Activated CD8-positive, alpha-beta T cell treated with anti-CD3 and anti-CD28 coated beads for 36 hours (primary cell): Measurements from ENCODE around the gene CALCB. TPM values are rescaled to one million over a fixed set of nuclear protein-coding genes. Genes with fewer than 3 reads are reported as not detected.

Experiments used
- ATAC-seq: fragments of 200-7000 bp; cut with Tn5 transposase; one replicate; pipeline ENCODE4 v1.10.0; 2021; ENCODE audit warnings: mild to moderate bottlenecking, moderate library complexity
- CTCF ChIA-PET: fragments of 350-600 bp; sonication (Branson Sonifier 250); formaldehyde crosslinking; loops from one replicate; lab custom pipeline; 2021; ENCODE audit warnings: antibody characterized with exemption; lab: Charles Lee
- POLR2A ChIA-PET: fragments of 350-600 bp; sonication (Branson Sonifier 250); formaldehyde crosslinking; loops from one replicate; lab custom pipeline; 2021; ENCODE audit warnings: antibody characterized with exemption; lab: Charles Lee
- DNase-seq: peaks from one replicate; pipeline ENCODE4 v3.0.0-alpha.2; 2020
- H3K27ac Mint-ChIP-seq: one replicate; pipeline ENCODE4 v1.8.0; 2021; ENCODE audit warnings: mild to moderate bottlenecking, mixed read lengths
- H3K27me3 Mint-ChIP-seq: one replicate; pipeline ENCODE4 v1.8.0; 2021; ENCODE audit warnings: mixed read lengths
- H3K36me3 Mint-ChIP-seq: one replicate; pipeline ENCODE4 v1.8.0; 2021; ENCODE audit warnings: low read depth, mixed read lengths
- H3K4me1 Mint-ChIP-seq: one replicate; pipeline ENCODE4 v1.8.0; 2021; ENCODE audit warnings: low read depth, mixed read lengths
- H3K4me3 Mint-ChIP-seq: one replicate; pipeline ENCODE4 v1.8.0; 2021; ENCODE audit warnings: mild to moderate bottlenecking, moderate library complexity, mixed read lengths
- H3K9me3 Mint-ChIP-seq: one replicate; pipeline ENCODE4 v1.8.0; 2021; ENCODE audit warnings: mixed read lengths
- intact Hi-C: fragments of 100-400 bp; cut with micrococcal nuclease; formaldehyde crosslinking; loops from one replicate; pipeline ENCODE4 v1.10.0; 2022
- total RNA-seq, 2 experiments: library from RNA; stranded (reverse); gene quantifications; one replicate each; pipeline ENCODE4 v1.2.3, GENCODE V29; 2021
- TF ChIP-seq, protein P1 (sequence below): fragments of 200-600 bp; IDR thresholded peaks from one replicate; pipeline ENCODE4 v1.8.0; 2022; ENCODE audit warnings: antibody characterized with exemption, mild to moderate bottlenecking

The CALCB gene
- total RNA-seq, 2 experiments from 2014 or later, result 3.9 to 4.7 TPM

- Mint-ChIP-seq H3K9me3 (no peaks in the 10 kb centered on the region), H3K36me3 (no peaks in the 10 kb centered on the region), H3K27me3 (peaks cover 3% of the 10 kb centered on the region), H3K4me1 (peaks cover 8% of the 10 kb centered on the region), H3K27ac (no peak overlapping the region), H3K4me3 (no peak overlapping the region)
- DNase-seq (no peak), ATAC-seq (no peak)
- TF ChIP-seq, protein P1, sequence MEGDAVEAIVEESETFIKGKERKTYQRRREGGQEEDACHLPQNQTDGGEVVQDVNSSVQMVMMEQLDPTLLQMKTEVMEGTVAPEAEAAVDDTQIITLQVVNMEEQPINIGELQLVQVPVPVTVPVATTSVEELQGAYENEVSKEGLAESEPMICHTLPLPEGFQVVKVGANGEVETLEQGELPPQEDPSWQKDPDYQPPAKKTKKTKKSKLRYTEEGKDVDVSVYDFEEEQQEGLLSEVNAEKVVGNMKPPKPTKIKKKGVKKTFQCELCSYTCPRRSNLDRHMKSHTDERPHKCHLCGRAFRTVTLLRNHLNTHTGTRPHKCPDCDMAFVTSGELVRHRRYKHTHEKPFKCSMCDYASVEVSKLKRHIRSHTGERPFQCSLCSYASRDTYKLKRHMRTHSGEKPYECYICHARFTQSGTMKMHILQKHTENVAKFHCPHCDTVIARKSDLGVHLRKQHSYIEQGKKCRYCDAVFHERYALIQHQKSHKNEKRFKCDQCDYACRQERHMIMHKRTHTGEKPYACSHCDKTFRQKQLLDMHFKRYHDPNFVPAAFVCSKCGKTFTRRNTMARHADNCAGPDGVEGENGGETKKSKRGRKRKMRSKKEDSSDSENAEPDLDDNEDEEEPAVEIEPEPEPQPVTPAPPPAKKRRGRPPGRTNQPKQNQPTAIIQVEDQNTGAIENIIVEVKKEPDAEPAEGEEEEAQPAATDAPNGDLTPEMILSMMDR, result no peak
- intact Hi-C loops, result no loop called here
- POLR2A ChIA-PET, result no interaction called here
- CTCF ChIA-PET, result interaction anchor here (1.0 to 3.9 kb wide), 5 partner anchors 9 to 141 kb away, joined by 3 to 18 read pairs (median 9); no protein-coding TSS in a partner anchor
Measured at GRCh38 chr11:15048616-15049015, 24.8 kb upstream of the CALCB start.

GRCh38 chr11:15053191-15053685, 20.2 kb upstream of the CALCB start:
- no peaks in the 10 kb centered on the region for H3K36me3 Mint-ChIP-seq
- no peaks in the 10 kb centered on the region for H3K9me3 Mint-ChIP-seq
- ATAC-seq (peak; percentile 89), DNase-seq (peak; percentile 51)
- H3K27ac Mint-ChIP-seq, result peak overlapping the region; percentile 62
- H3K27me3 Mint-ChIP-seq, result peaks cover 5% of the 10 kb centered on the region
- H3K4me1 Mint-ChIP-seq, result peaks cover 20% of the 10 kb centered on the region
- POLR2A ChIA-PET, result no interaction called here
- peak overlapping the region; percentile 6 for H3K4me3 Mint-ChIP-seq
- intact Hi-C loops, result no loop called here
- TF ChIP-seq, protein P1, result no peak
- CTCF ChIA-PET, result interaction anchor here (1.0 to 9.7 kb wide), 3 partner anchors 22 to 146 kb away, joined by 3 to 80 read pairs (median 4); partner anchors contain the start of gene CALCB

GRCh38 chr11:15055620-15056356, 17.6 kb upstream of the CALCB start:
- Mint-ChIP-seq H3K36me3 (no peaks in the 10 kb centered on the region), H3K27ac (no peak overlapping the region), H3K9me3 (no peaks in the 10 kb centered on the region), H3K27me3 (peaks cover 12% of the 10 kb centered on the region), H3K4me3 (no peak overlapping the region), H3K4me1 (peaks cover 29% of the 10 kb centered on the region)
- ChIA-PET CTCF (interaction anchor here (0.8 to 9.7 kb wide), 2 partner anchors 19 to 86 kb away, joined by 3 to 80 read pairs; partner anchors contain the start of gene CALCB), POLR2A (no interaction called here)
- intact Hi-C loops, result no loop called here
- ATAC-seq (no peak), DNase-seq (no peak)
- TF ChIP-seq, protein P1, result no peak

- Mint-ChIP-seq H3K4me3 (no peak overlapping the region), H3K27me3 (peaks cover 14% of the 10 kb centered on the region), H3K36me3 (no peaks in the 10 kb centered on the region), H3K27ac (no peak overlapping the region), H3K4me1 (peaks cover 29% of the 10 kb centered on the region), H3K9me3 (no peaks in the 10 kb centered on the region)
- DNase-seq (no peak), ATAC-seq (no peak)
- ChIA-PET POLR2A (no interaction called here), CTCF (interaction anchor here (1.3 to 9.7 kb wide), 2 partner anchors 18 to 149 kb away, joined by 3 to 80 read pairs; partner anchors contain the start of gene CALCB)
- intact Hi-C loops, result no loop called here
- TF ChIP-seq, protein P1, result no peak
Measured at GRCh38 chr11:15057329-15057728, 16.1 kb upstream of the CALCB start.
